SK-N-SH treated with all-trans-retinoic acid at 6 μM for 48 hours (cell line): ENCODE data around the gene PARD3.

Experiments used
- ATAC-seq: fragments of 200-7000 bp; cut with Tn5 transposase; 3 replicates; pipeline ENCODE4 v1.9.1; 2020; ENCODE audit warnings: mild to moderate bottlenecking, moderate library complexity
- ARNTL ChIP-seq: fragments of 450-650 bp; formaldehyde crosslinking; IDR thresholded peaks from 2 replicates; pipeline ENCODE4 v1.5.0; 2020; ENCODE audit warnings: low read depth, mild to moderate bottlenecking, moderate library complexity, borderline replicate concordance
- BACH2 ChIP-seq: fragments of 250-450 bp; sonication (Bioruptor Pico); IDR thresholded peaks from 2 replicates; pipeline ENCODE4 v1.9.0; 2021; ENCODE audit warnings: mild to moderate bottlenecking, borderline replicate concordance
- CSDC2 ChIP-seq: fragments of 250-450 bp; sonication (Bioruptor Pico); IDR thresholded peaks from 2 replicates; pipeline ENCODE4 v1.5.0; 2020; ENCODE audit warnings: mild to moderate bottlenecking, moderate library complexity
- ESRRG ChIP-seq: fragments of 250-450 bp; sonication (Bioruptor Pico); IDR thresholded peaks from 2 replicates; pipeline ENCODE4 v1.6.1; 2021; ENCODE audit warnings: mild to moderate bottlenecking
- ISL1 ChIP-seq: fragments of 250-450 bp; sonication (Bioruptor Pico); IDR thresholded peaks from 2 replicates; pipeline ENCODE4 v2.1.2; 2022; ENCODE audit warnings: mild to moderate bottlenecking, moderate library complexity
- OSR1 ChIP-seq: fragments of 250-450 bp; sonication (Bioruptor Pico); IDR thresholded peaks from 2 replicates; pipeline ENCODE4 v1.8.0; 2022; ENCODE audit warnings: moderate library complexity, mild to moderate bottlenecking, inconsistent platforms
- PATZ1 ChIP-seq: fragments of 250-450 bp; sonication (Bioruptor Pico); IDR thresholded peaks from 2 replicates; pipeline ENCODE4 v1.8.0; 2020; ENCODE audit warnings: mild to moderate bottlenecking, moderate library complexity, borderline replicate concordance
- POU6F1 ChIP-seq: fragments of 250-450 bp; sonication (Bioruptor Pico); IDR thresholded peaks from 2 replicates; pipeline ENCODE4 v1.8.0; 2021; ENCODE audit warnings: low read depth, mild to moderate bottlenecking, moderate library complexity, borderline replicate concordance
- PPARA ChIP-seq: fragments of 250-450 bp; sonication (Bioruptor Pico); IDR thresholded peaks from 2 replicates; pipeline ENCODE4 v1.5.0; 2020; ENCODE audit warnings: mild to moderate bottlenecking, borderline replicate concordance
- RARB ChIP-seq: fragments of 250-450 bp; sonication (Bioruptor Pico); IDR thresholded peaks from 2 replicates; pipeline ENCODE4 v1.8.0; 2021; ENCODE audit warnings: mild to moderate bottlenecking, moderate library complexity
- SNAI2 ChIP-seq: fragments of 250-450 bp; sonication (Bioruptor Pico); IDR thresholded peaks from 2 replicates; pipeline ENCODE4 v1.5.0; 2020; ENCODE audit warnings: mild to moderate bottlenecking, moderate library complexity
- TCF4 ChIP-seq: fragments of 250-450 bp; sonication (Bioruptor Pico); IDR thresholded peaks from 2 replicates; pipeline ENCODE4 v1.8.0; 2021; ENCODE audit warnings: mild to moderate bottlenecking, moderate library complexity, borderline replicate concordance
- TOX ChIP-seq: fragments of 250-450 bp; sonication (Bioruptor Pico); IDR thresholded peaks from 2 replicates; pipeline ENCODE4 v1.8.0; 2021; ENCODE audit warnings: mild to moderate bottlenecking, moderate library complexity, borderline replicate concordance
- ZC3H10 ChIP-seq: fragments of 250-450 bp; sonication (Bioruptor Pico); IDR thresholded peaks from 2 replicates; pipeline ENCODE4 v1.5.1; 2021; ENCODE audit warnings: mild to moderate bottlenecking, moderate library complexity
- ZFP3 ChIP-seq: fragments of 250-450 bp; sonication (Bioruptor Pico); IDR thresholded peaks from 2 replicates; pipeline ENCODE4 v1.5.0; 2020; ENCODE audit warnings: mild to moderate bottlenecking, moderate library complexity
- ZFP30 ChIP-seq: fragments of 450-650 bp; formaldehyde crosslinking; IDR thresholded peaks from 2 replicates; pipeline ENCODE4 v1.5.0; 2022; ENCODE audit warnings: mild to moderate bottlenecking, moderate library complexity
- ZNF565 ChIP-seq: fragments of 450-650 bp; formaldehyde crosslinking; conservative IDR thresholded peaks from 2 replicates; pipeline ENCODE4 v1.5.0; 2020; ENCODE audit warnings: low read depth, mild to moderate bottlenecking, moderate library complexity
- ZNF70 ChIP-seq: fragments of 450-650 bp; formaldehyde crosslinking; IDR thresholded peaks from 2 replicates; pipeline ENCODE4 v1.5.0; 2020; ENCODE audit warnings: mild to moderate bottlenecking, moderate library complexity
- ZNF8 ChIP-seq: fragments of 450-650 bp; formaldehyde crosslinking; IDR thresholded peaks from 2 replicates; pipeline ENCODE4 v1.5.0; 2020; ENCODE audit warnings: mild to moderate bottlenecking, moderate library complexity
- TF ChIP-seq, protein P1 (sequence below): fragments of 250-450 bp; sonication (Bioruptor Pico); IDR thresholded peaks from 2 replicates; pipeline ENCODE4 v1.5.0; 2020; ENCODE audit warnings: mild to moderate bottlenecking, moderate library complexity
- TF ChIP-seq, protein P2 (sequence below): fragments of 250-450 bp; sonication (Bioruptor Pico); IDR thresholded peaks from 2 replicates; pipeline ENCODE4 v1.5.1; 2020; ENCODE audit warnings: low read depth, mild to moderate bottlenecking, moderate library complexity

Gene PARD3

DNA sequence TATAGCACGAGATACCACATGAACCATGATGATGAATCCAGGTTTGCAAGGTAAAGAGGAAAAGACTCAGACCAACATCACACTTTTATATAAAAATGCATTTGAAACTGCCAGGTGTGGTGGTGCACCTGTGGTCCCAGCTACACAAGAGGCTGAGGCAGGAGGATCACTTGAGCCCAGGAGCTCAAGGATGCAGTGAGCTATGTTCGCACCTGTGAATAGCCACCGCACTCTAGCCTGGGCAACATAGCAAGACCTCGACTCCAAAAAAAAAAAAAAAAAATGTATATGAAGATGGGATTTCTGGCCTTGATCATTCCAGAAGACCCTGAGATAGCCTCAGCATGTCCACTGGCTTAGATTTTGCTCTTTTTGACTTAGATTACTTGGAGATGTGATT, 161.6 kb downstream of the PARD3 start:
- no peak for ATAC-seq

DNA sequence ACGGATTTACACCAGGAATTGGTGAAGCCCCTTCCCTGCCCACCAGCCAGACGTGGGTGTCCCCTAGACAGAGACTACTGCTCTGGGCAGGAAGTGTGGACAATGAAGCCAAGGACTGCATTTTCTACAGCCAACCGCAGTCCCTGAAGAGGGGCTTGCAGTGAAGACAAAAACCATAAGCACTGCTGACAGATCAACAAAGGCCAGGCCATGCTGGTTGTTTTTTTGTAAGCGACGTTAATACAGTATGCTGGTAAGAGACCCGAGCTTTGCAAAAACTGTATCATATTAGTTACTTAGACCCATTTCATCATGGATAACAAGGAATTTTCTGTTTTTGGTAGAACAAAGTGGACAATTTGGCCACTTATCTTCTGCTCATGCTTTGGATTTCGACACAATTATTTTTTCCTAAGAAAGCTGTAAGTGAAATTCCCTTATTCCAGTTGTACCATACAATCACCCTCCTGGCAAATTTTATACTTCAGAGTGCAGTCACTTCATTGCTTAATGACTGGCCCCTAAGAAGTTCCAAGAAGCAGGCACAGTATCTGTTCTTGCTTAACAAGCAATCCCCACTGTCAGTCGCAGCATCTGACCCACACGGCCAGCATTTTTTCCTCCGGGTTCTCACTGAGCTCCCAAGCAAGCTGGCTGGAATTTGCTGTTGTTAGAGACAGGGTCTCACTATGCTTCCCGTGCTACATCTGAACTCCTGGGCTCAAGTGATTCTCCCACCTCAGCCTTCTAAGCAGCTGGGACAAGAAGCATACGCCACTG, 163.5 kb downstream of the PARD3 start:
- TF ChIP-seq TCF4 (CRISPR knock-in tag) (no peak), ZC3H10 (CRISPR knock-in tag) (no peak), POU6F1 (CRISPR knock-in tag) (no peak), ZFP30 (CRISPR knock-in tag) (no peak), ZNF8 (CRISPR knock-in tag) (no peak), BACH2 (CRISPR knock-in tag) (no peak), CSDC2 (no peak), ARNTL (CRISPR knock-in tag) (no peak), ZNF70 (CRISPR knock-in tag) (no peak), OSR1 (no peak), PPARA (CRISPR knock-in tag) (no peak), ZFP3 (CRISPR knock-in tag) (no peak), SNAI2 (no peak)
- TF ChIP-seq, protein P1, sequence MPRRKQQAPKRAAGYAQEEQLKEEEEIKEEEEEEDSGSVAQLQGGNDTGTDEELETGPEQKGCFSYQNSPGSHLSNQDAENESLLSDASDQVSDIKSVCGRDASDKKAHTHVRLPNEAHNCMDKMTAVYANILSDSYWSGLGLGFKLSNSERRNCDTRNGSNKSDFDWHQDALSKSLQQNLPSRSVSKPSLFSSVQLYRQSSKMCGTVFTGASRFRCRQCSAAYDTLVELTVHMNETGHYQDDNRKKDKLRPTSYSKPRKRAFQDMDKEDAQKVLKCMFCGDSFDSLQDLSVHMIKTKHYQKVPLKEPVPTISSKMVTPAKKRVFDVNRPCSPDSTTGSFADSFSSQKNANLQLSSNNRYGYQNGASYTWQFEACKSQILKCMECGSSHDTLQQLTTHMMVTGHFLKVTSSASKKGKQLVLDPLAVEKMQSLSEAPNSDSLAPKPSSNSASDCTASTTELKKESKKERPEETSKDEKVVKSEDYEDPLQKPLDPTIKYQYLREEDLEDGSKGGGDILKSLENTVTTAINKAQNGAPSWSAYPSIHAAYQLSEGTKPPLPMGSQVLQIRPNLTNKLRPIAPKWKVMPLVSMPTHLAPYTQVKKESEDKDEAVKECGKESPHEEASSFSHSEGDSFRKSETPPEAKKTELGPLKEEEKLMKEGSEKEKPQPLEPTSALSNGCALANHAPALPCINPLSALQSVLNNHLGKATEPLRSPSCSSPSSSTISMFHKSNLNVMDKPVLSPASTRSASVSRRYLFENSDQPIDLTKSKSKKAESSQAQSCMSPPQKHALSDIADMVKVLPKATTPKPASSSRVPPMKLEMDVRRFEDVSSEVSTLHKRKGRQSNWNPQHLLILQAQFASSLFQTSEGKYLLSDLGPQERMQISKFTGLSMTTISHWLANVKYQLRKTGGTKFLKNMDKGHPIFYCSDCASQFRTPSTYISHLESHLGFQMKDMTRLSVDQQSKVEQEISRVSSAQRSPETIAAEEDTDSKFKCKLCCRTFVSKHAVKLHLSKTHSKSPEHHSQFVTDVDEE (CRISPR knock-in tag): no peak
- TF ChIP-seq, protein P2, sequence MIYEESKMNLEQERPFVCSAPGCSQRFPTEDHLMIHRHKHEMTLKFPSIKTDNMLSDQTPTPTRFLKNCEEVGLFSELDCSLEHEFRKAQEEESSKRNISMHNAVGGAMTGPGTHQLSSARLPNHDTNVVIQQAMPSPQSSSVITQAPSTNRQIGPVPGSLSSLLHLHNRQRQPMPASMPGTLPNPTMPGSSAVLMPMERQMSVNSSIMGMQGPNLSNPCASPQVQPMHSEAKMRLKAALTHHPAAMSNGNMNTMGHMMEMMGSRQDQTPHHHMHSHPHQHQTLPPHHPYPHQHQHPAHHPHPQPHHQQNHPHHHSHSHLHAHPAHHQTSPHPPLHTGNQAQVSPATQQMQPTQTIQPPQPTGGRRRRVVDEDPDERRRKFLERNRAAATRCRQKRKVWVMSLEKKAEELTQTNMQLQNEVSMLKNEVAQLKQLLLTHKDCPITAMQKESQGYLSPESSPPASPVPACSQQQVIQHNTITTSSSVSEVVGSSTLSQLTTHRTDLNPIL (CRISPR knock-in tag): no peak
- no peak; the same call in 2 of the 3 replicates for ATAC-seq

More for the DNA sequence above, 161.6 kb downstream of the PARD3 start:
- no peak for TF ChIP-seq TCF4 (CRISPR knock-in tag)
- no peak for TF ChIP-seq RARB (CRISPR knock-in tag)
- no peak for TF ChIP-seq ISL1
- no peak for TF ChIP-seq PPARA (CRISPR knock-in tag)
- TF ChIP-seq SNAI2: no peak
- no peak for TF ChIP-seq PATZ1 (CRISPR knock-in tag)
- TF ChIP-seq ARNTL (CRISPR knock-in tag): no peak
- TF ChIP-seq ZNF565 (CRISPR knock-in tag): no peak
- TF ChIP-seq OSR1: no peak
- TF ChIP-seq BACH2 (CRISPR knock-in tag): no peak
- TF ChIP-seq, protein P2 (CRISPR knock-in tag): no peak
- TF ChIP-seq ZFP30 (CRISPR knock-in tag): no peak
- no peak for TF ChIP-seq POU6F1 (CRISPR knock-in tag)
- TF ChIP-seq TOX (CRISPR knock-in tag): no peak
- TF ChIP-seq CSDC2: no peak
- no peak for TF ChIP-seq ESRRG
